ENCODE data around the gene GUCA2B.

GRCh38 chr1:42146626-42147320, 6.4 kb upstream of the GUCA2B start:
- TF ChIP-seq CTCF (IDR thresholded peaks at IDR 0.05) (peak; percentile 63 to 77 (median 72)), POLR2A (IDR thresholded peaks at IDR 0.05) (no peak)

All from uterus (tissue), 2 donors.